ENCODE results near the gene ZNF26.
A peak's percentile ranks its signal among the peaks of the same experiment; 100 is the strongest.
"Not testable (repeated sequence)": the region's sequence is repeated elsewhere in the genome, so short reads cannot be mapped to it uniquely, and the experiment has no call there.

Gene ZNF26

GRCh38 chr12:132986001-132986884 is at the start of gene ZNF26:
ZNF26 (plus strand) TSS chr12:132986367; CDS start chr12:132986841, 474 bp downstream.
- peak; percentile 86 for DNase-seq

GRCh38 chr12:132936921-132937320 is 49.2 kb upstream of the ZNF26 start:
- not testable (repeated sequence) for DNase-seq

DNA sequence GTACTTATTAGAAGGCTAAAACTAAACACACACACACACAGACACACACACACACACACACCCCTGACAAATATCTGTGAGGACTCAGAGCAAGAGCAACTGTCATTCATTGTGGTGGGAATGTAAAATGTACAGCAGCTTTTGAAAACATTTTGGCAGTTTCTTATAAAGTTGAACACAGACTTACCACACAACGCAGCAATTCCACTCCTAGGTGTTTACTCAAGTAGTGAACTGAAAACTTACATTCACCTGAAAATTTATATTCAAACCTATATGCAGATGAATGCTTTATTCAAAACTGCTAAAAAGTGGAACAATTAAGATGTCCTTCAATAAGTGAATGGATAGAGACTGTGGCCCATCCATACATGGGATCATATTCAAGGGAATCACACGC is 48.7 kb upstream of the ZNF26 start:
- DNase-seq = no peak

DNA sequence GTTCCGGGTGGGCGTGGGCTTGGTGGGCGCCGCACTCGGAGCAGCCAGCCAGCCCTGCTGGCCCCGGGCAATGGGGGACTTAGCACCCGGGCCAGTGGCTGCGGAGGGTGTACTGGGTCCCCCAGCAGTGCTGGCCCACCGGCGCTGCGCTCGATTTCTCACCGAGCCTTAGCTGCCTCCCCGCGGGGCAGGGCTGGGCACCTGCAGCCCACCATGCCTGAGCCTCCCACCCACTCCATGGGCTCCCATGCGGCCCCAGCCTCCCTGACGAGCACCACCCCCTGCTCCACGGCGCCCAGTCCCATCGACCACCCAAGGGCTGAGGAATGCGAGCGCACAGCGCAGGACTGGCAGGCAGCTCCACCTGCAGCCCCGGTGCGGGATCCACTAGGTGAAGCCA is 47.4 kb upstream of the ZNF26 start:
- DNase-seq = not testable (repeated sequence)

DNA sequence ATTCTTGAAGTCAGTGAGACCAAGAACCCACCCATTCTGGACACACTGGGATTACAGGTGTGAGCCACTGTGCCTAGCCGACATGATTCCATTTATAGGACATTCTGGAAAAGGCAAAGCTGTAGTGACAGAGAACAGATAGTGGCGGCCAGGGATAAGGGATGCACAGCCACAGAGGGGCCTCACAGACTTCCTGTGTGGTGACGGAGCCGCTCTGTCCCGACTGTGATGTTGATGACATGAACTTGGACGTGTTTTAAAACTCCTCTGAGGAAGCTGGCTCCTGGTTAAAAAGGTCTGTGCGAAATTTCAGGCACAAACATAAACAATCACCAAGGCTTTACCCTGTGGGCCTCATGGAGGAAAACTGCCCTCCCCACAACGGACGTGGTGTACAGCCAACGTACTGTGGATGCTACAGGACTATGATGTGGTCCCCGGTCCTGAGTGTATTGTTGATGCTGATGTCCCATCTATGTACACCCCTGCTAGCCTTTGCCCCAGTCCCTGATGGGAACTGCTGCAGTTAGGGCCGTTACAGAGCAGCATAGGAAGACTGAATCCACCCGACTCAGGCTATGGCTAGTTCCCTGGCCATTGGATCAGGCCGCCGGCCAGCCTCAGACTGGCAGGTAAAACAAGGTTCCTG is 46.0 kb upstream of the ZNF26 start:
- DNase-seq = no peak

GRCh38 chr12:132941336-132941954 is 44.7 kb upstream of the ZNF26 start:
- DNase-seq = no peak

DNA sequence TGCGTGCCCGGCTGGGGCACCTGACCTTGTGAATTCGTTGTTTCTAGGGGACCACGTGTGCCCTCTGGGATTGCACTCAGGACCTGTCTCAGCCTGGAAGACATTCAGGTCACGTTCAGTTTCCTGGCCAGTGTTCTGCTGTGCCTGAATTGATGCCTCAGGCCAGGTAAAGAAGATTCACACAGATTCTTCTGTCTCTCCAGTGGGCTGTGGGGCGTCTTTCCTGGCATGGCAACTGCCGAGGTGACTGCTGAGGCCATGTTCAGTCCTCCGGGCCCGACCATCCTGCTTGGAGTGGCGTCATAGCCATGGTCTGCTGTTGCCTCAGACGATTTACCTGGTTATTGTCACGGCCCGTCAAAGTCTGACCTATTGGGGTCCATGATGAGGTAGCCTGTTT is 43.6 kb upstream of the ZNF26 start:
- no peak for DNase-seq

- no peak for DNase-seq
Observed at GRCh38 chr12:132945806-132946205, 40.4 kb upstream of the ZNF26 start.

DNA sequence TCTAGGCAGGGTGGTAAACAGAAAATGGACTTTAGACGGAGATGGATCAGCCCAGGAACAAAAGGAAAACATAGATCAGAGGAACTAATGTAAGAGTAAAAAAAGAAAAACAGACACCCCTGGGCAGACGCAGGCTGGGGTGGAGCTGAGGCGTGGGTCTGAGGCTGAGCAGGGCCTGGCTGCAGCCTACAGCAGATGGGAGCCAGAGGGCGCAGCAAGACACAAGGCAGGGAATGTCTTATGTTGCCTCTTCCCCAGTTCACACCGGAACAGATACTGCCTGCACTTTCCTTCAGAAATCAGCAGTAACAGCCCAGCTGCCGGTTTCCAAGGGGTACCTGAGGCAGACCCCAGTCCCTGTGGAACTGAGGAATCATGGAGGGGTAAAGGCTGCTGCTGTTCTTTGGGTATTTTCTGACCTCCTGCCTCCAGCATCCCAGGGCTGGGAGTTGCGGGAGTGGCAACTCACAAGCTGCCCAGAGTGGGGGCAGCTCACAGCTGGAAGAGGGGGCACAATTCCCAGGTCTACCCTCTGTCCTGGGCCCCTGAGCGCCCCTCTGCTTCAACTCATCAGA is 39.8 kb upstream of the ZNF26 start:
- no peak for DNase-seq

DNA sequence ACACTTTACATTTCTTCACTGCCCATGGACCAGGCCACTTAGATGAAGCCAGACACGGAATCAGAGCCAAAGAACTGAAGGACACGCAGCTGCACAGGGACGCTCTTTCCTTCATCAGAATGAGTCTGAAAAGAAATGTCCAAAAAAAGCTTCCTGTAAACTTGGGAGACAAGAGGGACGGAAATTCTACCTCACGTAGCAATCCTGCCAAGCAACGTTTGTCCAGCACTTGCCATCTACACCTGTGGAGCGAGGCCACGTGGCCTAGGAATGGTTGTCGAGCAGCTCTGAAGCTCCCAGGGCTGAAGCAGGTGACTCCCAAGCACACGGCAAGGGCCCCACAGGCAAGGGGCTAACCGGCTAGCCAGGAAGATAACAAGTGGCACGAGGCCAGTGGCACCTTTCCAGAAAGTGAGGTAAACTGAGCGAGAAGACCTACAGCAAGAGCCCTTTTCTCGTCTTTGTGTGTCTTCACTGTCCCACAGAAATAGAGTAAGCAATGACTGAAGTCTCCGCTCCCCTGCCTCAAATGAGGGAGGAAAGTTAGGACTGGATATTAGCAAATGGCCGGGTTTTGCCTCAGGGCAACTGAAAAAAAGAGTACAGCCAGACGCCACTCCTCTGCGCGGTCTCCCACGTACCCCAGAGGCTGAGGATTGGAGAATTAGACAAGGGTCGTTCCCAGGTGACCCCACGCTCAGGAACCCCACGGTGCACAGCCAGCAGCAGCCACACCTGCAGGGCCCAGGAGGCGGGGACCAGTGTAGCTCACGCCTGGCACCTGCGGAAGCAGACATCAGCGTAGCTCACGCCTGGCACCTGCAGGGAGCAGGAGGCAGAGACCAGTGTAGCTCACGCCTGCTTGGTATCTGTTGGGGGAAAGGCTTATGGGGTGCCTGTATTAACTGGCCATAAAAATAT is 37.8 kb upstream of the ZNF26 start:
- no peak for DNase-seq

- no peak for DNase-seq
Observed at GRCh38 chr12:132949936-132950837, 36.0 kb upstream of the ZNF26 start.

DNA sequence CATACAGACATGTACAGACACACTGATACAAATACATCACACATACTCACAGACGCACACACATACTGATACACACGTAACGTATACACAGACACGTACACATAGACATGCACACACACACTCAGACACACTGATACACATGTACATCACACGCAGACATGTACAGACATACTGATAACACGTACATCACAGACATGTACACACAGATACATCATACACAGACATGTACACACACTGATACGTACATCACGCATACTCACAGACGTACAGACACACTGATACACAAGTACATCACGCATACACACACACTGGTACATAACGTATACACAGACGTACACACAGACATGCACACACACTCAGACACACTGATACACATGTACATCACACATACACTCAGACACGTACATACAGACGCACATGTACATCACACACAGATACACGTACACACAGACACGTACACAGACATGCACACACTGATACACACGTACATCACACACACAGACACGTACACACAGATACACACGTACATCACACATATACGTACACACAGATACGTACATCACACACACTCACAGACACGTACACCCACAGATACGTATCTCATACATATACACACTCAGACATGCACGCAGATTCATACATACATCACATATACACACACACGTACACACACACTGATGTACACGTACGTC is 35.2 kb upstream of the ZNF26 start:
- DNase-seq = no peak

GRCh38 chr12:132951649-132952048 is 34.5 kb upstream of the ZNF26 start:
- DNase-seq = no peak

- no peak for DNase-seq
Observed at GRCh38 chr12:132952371-132953162, 33.6 kb upstream of the ZNF26 start.

DNA sequence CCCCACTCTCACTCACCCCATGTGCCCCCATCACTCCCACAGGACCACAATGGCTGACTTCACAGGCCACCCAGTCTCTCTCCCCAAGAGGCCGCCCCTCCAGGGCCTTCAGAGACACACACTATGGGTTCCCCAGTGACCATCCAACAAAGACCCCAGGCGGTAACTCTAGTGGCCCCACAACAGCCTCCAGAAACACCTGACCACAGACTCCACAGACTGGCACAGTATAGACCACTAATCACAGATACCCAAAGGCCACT is 33.1 kb upstream of the ZNF26 start:
- DNase-seq = no peak

DNA sequence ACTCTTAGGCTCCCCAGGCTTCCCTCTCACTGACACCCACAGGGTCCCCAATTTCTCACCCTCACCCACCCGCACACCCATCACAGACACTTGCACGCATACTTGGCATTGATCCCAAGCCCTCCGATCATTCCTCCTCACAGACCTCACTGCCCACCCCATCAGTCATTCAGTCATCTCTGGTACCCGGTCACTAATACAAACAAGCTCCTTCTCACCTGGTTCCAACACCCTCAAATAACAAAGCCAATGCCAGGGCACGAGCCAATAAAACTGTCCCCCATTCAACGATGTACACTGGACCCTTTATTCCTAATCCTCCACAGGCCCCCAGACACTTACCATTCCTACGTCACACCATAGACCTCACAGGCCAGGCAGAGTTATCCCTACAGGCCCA is 32.4 kb upstream of the ZNF26 start:
- DNase-seq = no peak

- no peak for DNase-seq
Observed at GRCh38 chr12:132954471-132955048, 31.6 kb upstream of the ZNF26 start.

GRCh38 chr12:132955094-132956010 is 30.8 kb upstream of the ZNF26 start:
- DNase-seq = no peak
